Adipose tissue (tissue), 3 donors: ENCODE data around the gene FBXO41. TPM values are rescaled to one million over a fixed set of nuclear protein-coding genes. Genes with fewer than 3 reads are reported as not detected.

Experiments
- polyA plus RNA-seq, 3 donors: library from polyadenylated mRNA; stranded (reverse); fragments of 200-250 nt; gene quantifications; one replicate each; pipeline ENCODE4 v1.2.3, GENCODE V29; 2013
- donor health status: healthy with polysubstance abuse.
- donor health status: Bipolar disorder and iron deficiency.
- donor health status: healthy.

The FBXO41 gene
- polyA plus RNA-seq, 3 donors = 0.45 to 1.5 (median 0.51) TPM

Other genes starting within 250 kb of the FBXO41 start
- gene SFXN5, start 212.8 kb downstream of the FBXO41 start, polyA plus RNA-seq = 1 to 10 TPM; 2.8 to 5.3 (median 4.5) TPM
- gene RAB11FIP5, start 171.5 kb downstream of the FBXO41 start, polyA plus RNA-seq = 10 to 100 TPM; 13.5 to 17.7 (median 14.3) TPM
- not detected for gene NOTO, start 81.9 kb downstream of the FBXO41 start, polyA plus RNA-seq
- 10 to 100 TPM; 11.5 to 19.1 (median 17.4) TPM for gene SMYD5, start 70.2 kb downstream of the FBXO41 start, polyA plus RNA-seq
- gene PRADC1, start 51.2 kb downstream of the FBXO41 start, polyA plus RNA-seq = 10 to 100 TPM; 27.0 to 34.9 (median 34.3) TPM
- 100 to 1,000 TPM; 112 to 190 (median 184) TPM for gene CCT7, start 50.2 kb downstream of the FBXO41 start, polyA plus RNA-seq
- under 1 TPM in 2 of 3 donors, not detected in 1; 0.05 to 0.28 TPM for gene EGR4, start 9.1 kb upstream of the FBXO41 start, polyA plus RNA-seq
- gene ALMS1, start 101.4 kb upstream of the FBXO41 start, polyA plus RNA-seq = 1 to 10 TPM; 5.5 to 8.6 (median 5.6) TPM